CD14-positive monocyte (primary cell): ENCODE data around the gene FBXO41. TPM values are rescaled to one million over a fixed set of nuclear protein-coding genes. Genes with fewer than 3 reads are reported as not detected.

Experiments
- DNase-seq, 3 donors: peaks; one replicate each; pipeline ENCODE4 v3.0.0-alpha.2; 2011 to 2022
- H2AFZ ChIP-seq: 2 replicates; pipeline ENCODE4 v1.6.0; 2012; ENCODE audit warnings: mild to moderate bottlenecking, low read depth, low read length, inconsistent platforms; ENCODE audit not compliant: insufficient read depth, poor library complexity, severe bottlenecking
- H3K27ac ChIP-seq, 2 donors: 1 replicate in 1 of 2; 2 replicates in 1 of 2; pipeline ENCODE4 v1.5.1; 2012 to 2013; ENCODE audit warnings: low read length in 2 of 2, control low read depth in 1 of 2, inconsistent platforms in 1 of 2, low read depth in 1 of 2, mild to moderate bottlenecking in 1 of 2
- H3K27me3 ChIP-seq, 2 donors: one replicate each; pipeline versions ENCODE4 v1.6.0 to v1.6.1; 2011 to 2013; ENCODE audit warnings: low read length in 2 of 2; ENCODE audit not compliant: control insufficient read depth in 2 of 2, insufficient read depth in 2 of 2
- H3K36me3 ChIP-seq, 2 donors: replicated peaks in 1 of 2; 1 replicate in 1 of 2; 2 replicates in 1 of 2; pipeline versions ENCODE4 v1.5.1 to v1.6.1; 2012 to 2013; ENCODE audit warnings: low read length in 2 of 2, control low read depth in 1 of 2, inconsistent platforms in 1 of 2, mild to moderate bottlenecking in 1 of 2; ENCODE audit not compliant: insufficient read depth in 2 of 2, control insufficient read depth in 1 of 2
- H3K4me1 ChIP-seq, 2 donors: 1 replicate in 1 of 2; 2 replicates in 1 of 2; pipeline versions ENCODE4 v1.5.1 to v1.6.1; 2012 to 2013; ENCODE audit warnings: low read length in 2 of 2, control low read depth in 1 of 2, inconsistent platforms in 1 of 2, mild to moderate bottlenecking in 1 of 2, moderate library complexity in 1 of 2; ENCODE audit not compliant: insufficient read depth in 2 of 2, control insufficient read depth in 1 of 2
- H3K4me2 ChIP-seq: replicated peaks from 2 replicates; pipeline ENCODE3; 2012; ENCODE audit warnings: low read length, moderate library complexity, mild to moderate bottlenecking; ENCODE audit not compliant: poor library complexity, severe bottlenecking; ENCODE audit errors: extremely low read depth
- H3K4me3 ChIP-seq, 3 experiments: fragments of 200-600 bp in 1 of 3; sonication (generic) in 1 of 3; replicated peaks in 1 of 3; 1 replicate in 2 of 3; 2 replicates in 1 of 3; pipeline ENCODE4 v1.5.1; 2011 to 2013; ENCODE audit warnings: low read length in 3 of 3, mild to moderate bottlenecking in 3 of 3, control low read depth in 2 of 3, low read depth in 2 of 3, inconsistent platforms in 1 of 3, moderate library complexity in 1 of 3
- H3K79me2 ChIP-seq: 2 replicates; pipeline ENCODE4 v1.6.0; 2012; ENCODE audit warnings: mild to moderate bottlenecking, control low read depth, inconsistent platforms, low read length, moderate library complexity; ENCODE audit not compliant: insufficient read depth
- H3K9ac ChIP-seq: 2 replicates; pipeline ENCODE4 v1.6.0; 2017; ENCODE audit warnings: low read length, mild to moderate bottlenecking; ENCODE audit not compliant: insufficient read depth, poor library complexity, severe bottlenecking
- H3K9me3 ChIP-seq, 2 donors: replicated peaks in 1 of 2; 1 replicate in 1 of 2; 2 replicates in 1 of 2; pipeline versions ENCODE4 v1.5.1 to v1.6.1; 2012 to 2013; ENCODE audit warnings: low read length in 2 of 2, control low read depth in 1 of 2; ENCODE audit not compliant: control insufficient read depth in 1 of 2, insufficient read depth in 1 of 2
- H4K20me1 ChIP-seq: 2 replicates; pipeline ENCODE4 v1.6.0; 2012; ENCODE audit warnings: mild to moderate bottlenecking, low read length, control low read depth, moderate library complexity; ENCODE audit not compliant: insufficient read depth
- H3K27ac Mint-ChIP-seq, 7 donors: one replicate each; pipeline ENCODE4 v1.8.0; 2020; ENCODE audit warnings: mild to moderate bottlenecking in 7 of 7, mixed read lengths in 7 of 7, moderate library complexity in 6 of 7, inconsistent platforms in 2 of 7
- H3K27me3 Mint-ChIP-seq, 3 donors: one replicate each; pipeline ENCODE4 v1.8.0; 2021 to 2022; ENCODE audit warnings: low read depth in 3 of 3, mild to moderate bottlenecking in 3 of 3, mixed read lengths in 3 of 3, moderate library complexity in 3 of 3, inconsistent platforms in 1 of 3
- H3K36me3 Mint-ChIP-seq, 2 donors: one replicate each; pipeline ENCODE4 v1.8.0; 2020; ENCODE audit warnings: mixed read lengths in 2 of 2, inconsistent platforms in 1 of 2, mild to moderate bottlenecking in 1 of 2
- H3K4me1 Mint-ChIP-seq: one replicate; pipeline ENCODE4 v1.8.0; 2020; ENCODE audit warnings: mild to moderate bottlenecking, mixed read lengths
- H3K4me3 Mint-ChIP-seq, 2 donors: one replicate each; pipeline ENCODE4 v1.8.0; 2020; ENCODE audit warnings: mild to moderate bottlenecking in 2 of 2, mixed read lengths in 2 of 2, moderate library complexity in 1 of 2
- H3K9me3 Mint-ChIP-seq, 7 donors: one replicate each; pipeline ENCODE4 v1.8.0; 2020 to 2022; ENCODE audit warnings: mixed read lengths in 7 of 7, mild to moderate bottlenecking in 6 of 7, moderate library complexity in 6 of 7, inconsistent platforms in 2 of 7
- CTCF ChIP-seq: fragments of 200-600 bp; IDR thresholded peaks from one replicate; pipeline ENCODE4 v1.8.0; 2022; ENCODE audit warnings: antibody characterized with exemption, mild to moderate bottlenecking
- WGBS: methylation state at CpG from one replicate; pipeline ENCODE4 v1.1.5; 2013; ENCODE audit warnings: missing lambda C conversion rate; ENCODE audit not compliant: insufficient coverage; 5-methylcytosine and 5-hydroxymethylcytosine counted together
- intact Hi-C, 2 donors: fragments of 100-400 bp; cut with micrococcal nuclease; formaldehyde crosslinking; loops; one replicate each; pipeline versions ENCODE4 v1.15.0 to v1.15.1; 2023
- polyA plus RNA-seq, 3 donors: library from polyadenylated mRNA; depleted of rRNA in 1 of 3; unstranded in 2 of 3; stranded (reverse) in 1 of 3; fragments of 300-500 nt in 2 of 3; fragments of >200 nt in 1 of 3; fragmentation: Illumina TruSeq in 2 of 3; gene quantifications; 1 replicate in 2 of 3; 2 replicates in 1 of 3; pipeline ENCODE4 v1.2.3, GENCODE V29; 2012 to 2021

The FBXO41 gene
- polyA plus RNA-seq, 3 donors, result 0.29 to 17.1 (median 0.52) TPM

- no peak for TF ChIP-seq CTCF
- Histone ChIP-seq H3K27me3 (peaks cover 56 to 73% of the 10 kb centered on the region in 2 donors), H4K20me1 (no peaks in the 10 kb centered on the region), H3K4me1 (peaks cover 27 to 42% of the 10 kb centered on the region in 2 donors), H3K4me2 (peak overlapping the region; percentile 67), H3K79me2 (no peaks in the 10 kb centered on the region), H3K9ac (no peak overlapping the region), H3K36me3 (no peaks in the 10 kb centered on the region), H2AFZ (no peak overlapping the region), H3K4me3 (peak overlapping the region in 1 of 3 experiments; percentile 51), H3K27ac (no peak overlapping the region), H3K9me3 (peaks cover 0 to 24% of the 10 kb centered on the region in 2 donors)
- Mint-ChIP-seq H3K36me3 (no peaks in the 10 kb centered on the region), H3K4me3 (peak overlapping the region in 1 of 2 donors; percentile 87), H3K27me3 (peaks cover 61 to 71% (median 70%) of the 10 kb centered on the region in 3 donors), H3K9me3 (peaks cover 0 to 26% (median 16%) of the 10 kb centered on the region in 7 donors), H3K4me1 (peaks cover 27% of the 10 kb centered on the region), H3K27ac (no peak overlapping the region)
- intact Hi-C loops, result no loop called here
- 7% methylated on average over 24 of the region's 34 CpGs for WGBS
- peak; percentile 21 to 39 (median 34) for DNase-seq
Measured at GRCh38 chr2:73291093-73291460, 6.8 kb upstream of the FBXO41 start.

- no peaks in the 10 kb centered on the region for H4K20me1 ChIP-seq
- peak in 2 of 3 donors; percentile 12 to 23 for DNase-seq
- peaks cover 53 to 63% (median 62%) of the 10 kb centered on the region in 3 donors for H3K27me3 Mint-ChIP-seq
- H3K79me2 ChIP-seq, result no peaks in the 10 kb centered on the region
- H3K9me3 ChIP-seq, result peaks cover 0 to 24% of the 10 kb centered on the region in 2 donors
- peaks cover 35% of the 10 kb centered on the region for H3K4me1 Mint-ChIP-seq
- H3K36me3 ChIP-seq, result no peaks in the 10 kb centered on the region
- H2AFZ ChIP-seq, result no peak overlapping the region
- no peak overlapping the region for H3K27ac ChIP-seq
- H3K27me3 ChIP-seq, result peaks cover 48 to 64% of the 10 kb centered on the region in 2 donors
- H3K4me1 ChIP-seq, result peaks cover 36 to 50% of the 10 kb centered on the region in 2 donors
- no peak overlapping the region for H3K9ac ChIP-seq
- peaks cover 0 to 26% (median 16%) of the 10 kb centered on the region in 7 donors for H3K9me3 Mint-ChIP-seq
- WGBS, result 100% methylated on average over 1 of the region's 6 CpGs
- intact Hi-C loops, result no loop called here
- H3K4me2 ChIP-seq, result no peak overlapping the region
- peak overlapping the region in 1 of 2 donors; percentile 87 for H3K4me3 Mint-ChIP-seq
- H3K4me3 ChIP-seq, result no peak overlapping the region
- no peak overlapping the region for H3K27ac Mint-ChIP-seq
- H3K36me3 Mint-ChIP-seq, result no peaks in the 10 kb centered on the region
- peak; percentile 71 for TF ChIP-seq CTCF
Measured at GRCh38 chr2:73290049-73290839, 6.0 kb upstream of the FBXO41 start.
